HL-60 (cell line): ENCODE results near the gene EBI3.

Experiments used
- CTCF ChIP-seq: IDR thresholded peaks from one replicate; pipeline ENCODE4 v1.5.1; 2011; ENCODE audit warnings: low read length, control low read depth, inconsistent platforms; ENCODE audit not compliant: insufficient read depth
- POLR2AphosphoS5 ChIP-seq: IDR thresholded peaks from 2 replicates; pipeline ENCODE4 v1.6.1; 2012; ENCODE audit warnings: low read depth
- SPI1 ChIP-seq: IDR thresholded peaks from 2 replicates; pipeline ENCODE4 v1.6.1; 2012; ENCODE audit warnings: low read depth, mild to moderate bottlenecking, borderline replicate concordance

- TF ChIP-seq CTCF (no peak), POLR2AphosphoS5 (no peak), SPI1 (no peak)
These were observed 41.8 kb upstream of the EBI3 start for GRCh38 chr19:4187313-4188122.
